GM15510 (cell line): ENCODE results near the gene TMEM258.

Experiments
- POLR2A ChIP-seq: IDR thresholded peaks from 3 replicates; pipeline ENCODE4 v1.6.1; 2011; ENCODE audit warnings: borderline replicate concordance; ENCODE audit not compliant: insufficient read length; ENCODE audit errors: extremely low read depth

Gene TMEM258

DNA sequence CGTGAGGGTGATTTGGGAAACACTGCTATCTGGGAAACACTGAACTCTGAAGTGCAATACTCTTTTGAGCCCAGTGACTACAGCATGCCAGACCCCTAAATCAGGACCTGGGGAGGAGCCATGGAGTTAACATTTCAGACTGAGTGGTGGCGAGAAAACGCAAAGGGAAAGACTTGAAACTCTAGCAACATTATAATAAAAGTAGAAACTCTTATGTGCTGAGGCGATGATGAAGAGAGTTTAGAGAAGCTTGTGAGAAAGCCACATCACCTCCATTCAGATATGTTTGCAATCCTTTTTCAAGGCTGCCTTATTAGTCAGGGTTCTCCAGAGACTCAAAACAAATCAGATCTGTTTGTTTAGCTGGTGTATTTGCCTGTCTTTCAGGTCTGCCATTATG is 2.2 kb upstream of the TMEM258 start:
- TF ChIP-seq POLR2A, result no peak

DNA sequence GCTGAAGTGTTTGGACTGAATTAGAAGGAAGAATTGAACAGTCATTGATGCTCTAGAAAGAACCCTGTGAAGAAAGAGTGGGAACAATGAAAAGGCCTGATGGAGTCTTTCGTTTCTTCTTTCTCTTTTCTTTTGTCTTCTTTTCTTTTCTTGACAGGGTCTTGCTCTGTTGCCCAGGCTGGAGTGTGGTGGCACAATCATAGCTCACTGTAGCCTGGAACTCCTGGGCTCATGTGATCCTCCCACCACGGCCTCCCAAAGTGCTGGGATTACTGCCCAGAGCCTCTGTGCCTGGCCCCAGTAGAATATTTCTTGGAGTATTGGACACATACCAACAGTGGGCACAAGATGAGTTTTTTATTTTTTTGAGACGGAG is 1.4 kb upstream of the TMEM258 start:
- TF ChIP-seq POLR2A, result no peak

DNA sequence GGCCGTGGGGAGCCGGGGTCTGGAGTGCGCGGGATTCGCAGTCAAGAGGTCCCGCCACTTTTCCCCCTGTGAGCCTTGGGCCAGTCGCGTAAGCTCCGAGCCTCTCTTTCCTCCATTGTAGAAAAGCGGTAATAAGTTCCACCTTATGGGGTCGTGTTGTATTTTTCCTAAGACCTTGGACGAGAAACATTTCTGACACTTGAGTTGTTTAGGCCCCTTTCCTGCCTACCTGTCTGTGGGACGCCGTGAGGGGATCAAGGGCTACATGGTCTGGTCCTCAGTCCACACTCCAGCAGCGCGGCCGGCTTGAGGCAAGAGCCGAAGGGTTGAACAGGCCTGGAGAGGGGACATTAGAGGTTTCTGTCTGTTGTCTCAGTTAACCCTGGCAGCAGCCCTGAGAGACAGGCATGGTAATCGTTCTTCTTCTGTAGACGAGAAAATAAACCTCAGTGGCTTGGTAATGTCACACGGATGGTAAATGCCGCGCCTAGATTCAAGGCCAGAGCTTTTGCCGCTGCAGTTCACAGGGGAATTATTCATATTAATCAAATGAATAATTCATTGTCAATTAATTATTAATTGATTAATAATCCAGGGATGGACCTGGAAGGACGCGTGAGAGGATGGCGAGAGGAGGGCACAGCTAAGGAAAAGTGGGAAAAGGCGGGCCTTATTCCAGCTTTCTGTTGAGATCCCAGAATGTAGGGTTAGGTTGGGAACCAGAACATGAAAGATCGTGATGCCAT is 857 bp upstream of the TMEM258 start:
- TF ChIP-seq POLR2A, result no peak

DNA sequence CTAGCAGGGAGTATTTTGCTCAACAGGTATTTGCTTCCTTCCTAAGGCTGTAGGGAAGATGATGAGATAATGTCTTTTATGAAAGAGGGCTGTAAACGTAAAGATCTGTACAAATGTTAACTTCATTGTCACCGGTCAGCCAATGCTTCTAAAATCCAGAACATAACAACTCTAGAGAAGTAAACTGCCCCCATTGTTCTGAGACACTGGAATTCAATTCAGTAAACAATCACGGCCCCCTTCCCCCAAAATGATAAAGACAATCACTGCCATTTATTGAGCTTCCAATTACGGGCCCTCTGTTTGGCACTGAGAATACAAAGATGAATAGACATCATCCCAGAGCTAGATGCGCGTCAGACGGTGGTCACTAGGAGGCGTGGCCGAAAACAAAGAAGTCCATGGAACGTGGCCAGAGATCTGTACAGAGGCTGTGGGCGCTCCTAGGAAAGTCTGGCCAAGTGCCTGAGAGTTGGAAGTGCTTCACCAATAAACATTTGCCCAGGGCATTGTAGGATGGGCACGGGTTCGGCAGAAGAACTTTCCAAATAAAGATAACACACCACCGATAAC is 576 bp downstream of the TMEM258 start:
- no peak for TF ChIP-seq POLR2A

DNA sequence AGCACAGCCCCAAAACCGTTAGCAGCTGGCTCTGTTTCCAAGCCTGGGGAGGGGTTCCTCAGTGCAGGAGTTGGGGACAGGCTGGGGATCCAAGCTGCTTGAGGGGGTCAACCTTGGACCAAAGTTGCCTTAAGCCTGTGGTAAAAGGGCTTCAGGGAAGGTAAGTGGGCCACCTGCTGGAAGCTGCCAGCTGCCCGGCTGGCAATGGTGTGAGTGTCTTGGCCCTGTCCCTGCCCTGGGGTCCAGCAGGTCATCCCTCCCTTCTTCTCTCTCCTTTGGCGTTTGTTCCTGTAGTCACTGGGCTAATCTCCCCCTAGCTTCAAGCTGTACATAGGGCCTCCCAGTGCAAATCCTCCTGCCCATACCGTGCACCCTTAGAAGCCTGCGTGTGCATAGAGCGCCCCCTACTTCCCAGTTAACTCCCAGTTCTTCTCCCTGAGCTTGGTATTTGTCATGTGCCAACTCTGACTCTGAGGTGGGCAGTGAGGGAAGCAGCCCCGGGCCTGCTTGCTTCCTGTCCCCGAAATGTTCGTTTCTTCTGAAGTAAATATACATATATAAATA is 4.4 kb downstream of the TMEM258 start:
- TF ChIP-seq POLR2A, result no peak

DNA sequence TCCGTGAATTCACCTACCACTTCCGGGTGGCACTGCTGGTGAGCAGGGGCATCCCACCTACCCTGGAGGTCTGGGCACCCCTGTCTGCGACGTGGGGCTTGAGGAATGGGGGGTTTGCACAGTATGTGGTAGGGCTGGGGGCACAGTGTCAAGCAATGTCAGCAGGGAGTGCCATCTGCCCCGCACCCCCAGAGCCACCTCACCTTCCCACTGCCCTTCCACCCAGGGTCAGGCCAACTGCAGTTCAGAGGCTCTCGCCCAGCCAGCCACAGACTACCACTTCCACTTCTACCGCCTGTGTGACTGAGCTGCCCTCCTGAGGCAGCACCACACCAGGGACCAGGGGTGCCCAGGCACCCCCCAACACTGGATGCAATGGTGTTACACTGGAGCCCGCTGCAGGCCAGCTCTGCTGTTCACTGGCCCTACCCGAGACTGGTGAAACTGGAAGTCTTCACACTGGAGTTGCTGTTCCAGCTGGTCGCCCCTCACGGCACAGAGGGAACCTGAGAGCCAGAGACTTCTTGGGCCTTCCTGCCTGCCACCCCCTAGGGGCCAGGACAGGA is 6.5 kb downstream of the TMEM258 start:
- no peak for TF ChIP-seq POLR2A

DNA sequence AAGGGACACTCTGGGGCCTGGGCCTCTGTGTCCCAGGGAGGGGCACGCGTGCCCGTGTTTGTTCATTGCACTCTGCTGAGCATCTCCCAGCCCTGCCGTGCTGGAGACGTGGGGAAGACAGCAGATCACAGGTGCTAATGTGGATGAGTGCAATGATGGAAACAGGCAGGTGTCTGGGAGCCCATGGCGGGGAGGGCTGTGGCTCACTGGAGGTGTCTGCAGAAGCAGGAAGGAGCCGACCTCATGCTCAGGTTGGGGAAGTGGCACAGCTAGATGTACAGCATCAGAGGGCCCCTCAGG is 7.9 kb downstream of the TMEM258 start:
- TF ChIP-seq POLR2A, result no peak

DNA sequence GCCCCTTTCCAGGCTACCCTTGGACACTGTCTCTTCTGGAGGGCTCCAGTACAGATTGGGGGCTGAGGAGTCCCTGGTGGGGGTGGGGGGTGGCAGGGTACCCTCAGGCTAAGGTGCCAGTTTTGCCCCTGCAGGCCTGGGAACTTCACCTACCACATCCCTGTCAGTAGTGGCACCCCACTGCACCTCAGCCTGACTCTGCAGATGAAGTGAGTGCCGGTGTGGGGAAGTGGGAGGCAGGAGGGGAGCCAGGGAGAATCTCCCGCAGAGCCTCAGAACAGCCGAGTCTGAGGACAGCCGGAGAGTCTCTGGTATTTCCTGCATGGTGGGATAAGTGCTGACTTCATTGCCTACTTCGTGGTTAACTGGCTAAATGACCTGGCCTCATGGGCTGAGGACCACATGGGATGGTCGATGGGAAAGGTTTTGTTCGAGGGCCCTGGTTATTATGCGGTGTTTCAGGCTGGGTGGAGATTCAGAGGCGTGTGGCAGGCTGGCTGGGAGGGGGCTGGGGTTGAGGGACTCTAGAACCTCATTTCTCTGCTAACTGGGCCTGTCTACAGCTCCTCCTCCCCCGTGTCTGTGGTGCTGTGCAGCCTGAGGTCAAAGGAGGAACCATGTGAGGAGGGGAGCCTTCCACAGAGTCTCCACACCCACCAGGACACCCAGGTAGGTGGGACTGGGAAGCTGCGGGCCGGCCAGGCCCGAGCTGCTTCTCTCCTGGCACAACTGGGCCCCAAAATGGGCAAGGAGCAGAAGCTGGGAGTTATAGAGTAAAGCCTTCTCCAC is 8.5 kb downstream of the TMEM258 start:
- no peak for TF ChIP-seq POLR2A

DNA sequence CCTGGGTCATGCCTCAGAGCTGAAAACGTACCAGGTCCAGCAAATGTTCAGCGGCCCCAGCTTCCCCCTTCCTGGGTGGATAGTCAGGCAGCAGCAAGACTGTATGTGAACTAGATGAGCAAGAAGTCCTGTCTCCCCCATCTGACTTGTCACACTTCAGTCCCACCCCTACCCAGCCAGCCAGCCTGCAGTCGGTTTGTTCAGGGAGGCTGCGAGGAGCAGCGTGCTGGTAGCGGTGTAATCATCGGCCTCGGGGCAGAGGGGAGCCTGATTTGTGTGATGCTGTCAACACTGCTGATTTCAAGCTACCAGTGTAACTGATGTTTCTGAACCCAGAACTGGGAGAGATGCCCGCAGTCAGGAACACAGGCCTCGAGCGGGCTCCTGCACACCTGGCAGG is 9.6 kb downstream of the TMEM258 start:
- no peak for TF ChIP-seq POLR2A

DNA sequence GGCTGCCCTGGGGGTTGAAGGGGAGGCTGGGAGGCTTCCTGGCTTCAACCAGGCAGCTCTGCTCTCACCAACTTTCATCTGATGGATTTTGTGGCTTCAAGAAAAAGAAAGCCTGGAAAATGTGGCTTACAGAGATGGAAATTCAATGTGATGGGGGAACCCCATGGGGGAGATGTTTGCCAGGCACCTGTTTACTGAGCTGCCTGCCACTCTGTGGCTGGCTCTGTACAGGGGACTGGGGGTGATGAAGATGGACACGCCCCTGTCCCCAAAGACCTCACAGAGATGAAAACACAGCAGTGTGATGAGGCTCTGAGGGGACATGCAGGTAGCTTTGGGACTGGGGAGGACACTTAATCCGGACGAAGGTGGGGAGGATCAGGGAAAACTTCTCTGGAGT is 10.1 kb downstream of the TMEM258 start:
- no peak for TF ChIP-seq POLR2A

DNA sequence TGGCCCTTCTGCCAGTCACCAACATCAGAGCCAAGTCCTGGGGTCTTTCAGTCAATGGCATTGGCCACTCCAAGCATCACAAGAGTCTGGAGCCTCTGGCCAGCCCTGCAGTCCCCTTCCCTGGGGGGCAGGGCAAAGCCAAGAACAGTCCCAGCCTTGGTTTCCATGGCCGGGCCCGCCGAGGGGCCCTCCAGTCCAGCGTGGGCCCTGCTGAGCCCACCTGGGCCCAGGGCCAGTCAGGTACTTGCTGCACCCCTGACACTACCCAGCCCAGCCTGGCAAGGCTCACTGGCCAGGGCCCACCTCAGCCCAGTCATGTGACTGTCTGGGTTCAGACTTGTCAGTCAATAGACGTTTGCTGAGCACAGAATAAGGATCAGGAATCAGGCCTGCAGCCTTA is 10.8 kb downstream of the TMEM258 start:
- no peak for TF ChIP-seq POLR2A

DNA sequence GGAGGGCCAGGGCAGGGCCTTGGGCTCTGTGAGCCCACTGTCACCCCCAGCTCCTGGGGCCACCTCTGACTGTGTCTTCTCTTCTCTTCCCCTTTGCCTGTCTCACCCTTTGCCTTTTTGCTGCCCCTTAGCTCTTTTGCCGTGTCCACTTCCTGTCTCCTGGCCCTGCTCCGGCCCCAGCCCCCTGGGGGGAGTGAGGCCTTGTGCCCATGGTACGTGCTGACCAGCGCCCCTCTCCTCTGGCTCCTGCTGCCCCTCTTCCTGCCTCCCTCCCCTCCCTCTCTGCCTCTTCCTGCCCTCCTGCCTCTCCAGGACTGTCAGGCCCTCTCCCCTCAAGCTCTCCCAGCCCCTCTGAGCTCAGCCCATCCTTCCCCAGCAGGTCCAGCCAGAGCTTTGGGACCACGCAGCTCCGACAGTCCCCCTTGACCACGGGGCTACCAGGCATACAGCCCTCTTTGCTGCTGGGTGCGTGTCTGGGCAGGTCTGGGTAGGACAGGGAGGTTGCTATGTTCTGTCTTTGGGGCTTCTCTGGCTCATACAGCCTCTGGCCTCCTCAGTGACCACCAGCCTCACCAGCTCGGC is 11.7 kb downstream of the TMEM258 start:
- no peak for TF ChIP-seq POLR2A

DNA sequence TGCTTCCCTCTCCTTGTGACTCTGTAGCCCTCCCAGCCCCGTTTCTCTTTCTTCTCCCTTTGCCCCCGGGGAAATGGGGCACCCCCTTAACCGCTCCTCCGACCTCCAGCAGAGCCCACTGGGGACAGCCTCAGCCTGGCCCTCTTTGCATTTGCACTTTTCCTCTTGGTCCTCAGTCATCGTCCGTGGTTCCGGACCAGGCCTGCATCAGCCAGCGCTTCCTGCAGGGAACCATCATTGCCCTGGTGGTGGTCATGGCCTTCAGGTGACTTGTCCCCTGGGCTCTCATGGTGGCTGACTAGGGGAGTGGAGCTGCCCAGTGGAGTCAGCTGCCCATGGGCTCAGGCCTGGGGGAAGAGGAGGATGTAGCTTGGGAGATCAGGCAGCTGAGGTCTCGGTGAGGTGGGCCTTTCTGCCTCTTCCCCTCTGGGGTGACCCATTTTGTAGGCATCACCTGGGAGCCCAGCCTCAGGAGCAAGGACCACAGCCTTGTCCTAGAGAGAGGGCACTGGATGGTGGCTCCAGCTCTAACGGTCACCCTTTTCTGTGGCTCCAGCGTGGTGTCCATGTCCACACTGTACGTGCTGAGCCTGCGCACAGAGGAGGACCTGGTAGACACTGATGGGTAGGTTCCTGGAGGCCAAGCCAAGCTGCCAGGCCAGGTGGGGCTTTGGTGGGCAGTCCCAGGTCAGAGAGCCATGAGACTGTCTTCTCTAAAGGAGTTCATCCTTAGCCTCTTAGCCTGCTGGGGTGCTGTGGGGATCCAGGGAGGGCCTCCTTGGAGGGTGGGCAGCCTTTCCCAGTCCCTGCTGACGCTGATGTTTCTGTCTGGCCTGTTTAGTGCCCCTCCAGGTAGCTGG is 12.5 kb downstream of the TMEM258 start:
- no peak for TF ChIP-seq POLR2A

DNA sequence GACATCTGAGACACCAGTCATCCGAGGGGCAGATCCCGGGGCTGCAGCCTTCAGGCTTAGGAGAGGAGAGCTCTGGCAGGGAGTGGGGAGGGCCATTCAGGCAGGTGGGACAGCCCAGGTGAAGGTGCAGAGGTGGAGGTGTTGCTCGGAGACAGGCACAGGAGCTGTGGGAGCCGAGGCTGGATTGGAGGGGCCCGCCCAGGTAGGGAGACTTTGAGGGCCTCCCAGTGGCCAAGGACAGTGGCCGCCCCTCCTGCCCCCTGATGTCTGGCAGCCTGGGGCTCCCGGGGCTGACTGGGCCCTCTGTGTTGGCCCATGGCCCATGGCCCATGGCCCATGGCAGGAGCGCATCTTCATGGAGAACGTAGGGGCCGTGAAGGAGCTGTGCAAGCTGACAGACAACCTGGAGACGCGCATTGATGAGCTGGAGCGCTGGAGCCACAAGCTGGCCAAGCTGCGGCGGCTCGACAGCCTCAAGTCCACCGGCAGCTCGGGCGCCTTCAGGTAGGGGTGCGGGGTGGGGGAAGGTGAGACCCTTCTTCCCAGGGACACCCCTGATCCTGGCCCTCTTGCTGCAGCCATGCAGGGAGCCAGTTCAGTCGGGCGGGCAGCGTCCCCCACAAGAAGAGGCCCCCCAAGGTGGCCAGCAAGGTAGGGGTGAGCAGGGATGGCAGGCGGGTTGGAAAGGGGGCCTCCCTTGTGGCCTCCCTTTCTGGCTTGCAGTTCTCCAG is 13.3 kb downstream of the TMEM258 start:
- no peak for TF ChIP-seq POLR2A

DNA sequence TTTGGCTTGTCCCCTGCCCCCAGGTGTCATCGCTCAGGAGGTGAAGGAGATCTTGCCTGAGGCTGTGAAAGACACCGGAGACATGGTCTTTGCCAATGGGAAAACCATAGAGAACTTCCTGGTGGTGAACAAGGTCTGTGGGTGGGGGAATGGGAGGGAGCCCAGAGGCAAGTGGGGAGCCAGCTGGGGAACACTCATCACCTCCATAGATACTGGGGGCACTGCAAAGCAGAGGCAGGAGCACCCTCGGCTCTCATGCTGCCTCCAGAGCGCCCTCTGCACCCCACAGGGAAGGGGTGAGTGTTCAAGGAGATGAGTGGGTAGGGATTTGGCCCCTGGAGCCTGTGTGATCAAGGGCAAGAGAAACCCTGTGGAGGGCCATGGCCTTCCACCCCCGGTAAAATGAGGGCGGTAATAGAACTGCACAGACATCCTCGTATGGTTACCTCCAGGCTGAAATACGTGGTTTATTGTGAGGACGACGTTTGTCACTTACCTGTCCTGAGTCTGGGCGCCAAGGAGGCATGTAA is 14.0 kb downstream of the TMEM258 start:
- TF ChIP-seq POLR2A, result no peak
